IMR-90 (cell line): ENCODE measurements around the gene IL15RA.

Source experiments
- BHLHE40 ChIP-seq: fragments of 150-350 bp; IDR thresholded peaks from 2 replicates; pipeline ENCODE4 v1.6.1; 2016; ENCODE audit warnings: mild to moderate bottlenecking, low read depth, low read length
- CHD1 ChIP-seq: IDR thresholded peaks from 2 replicates; pipeline ENCODE4 v1.6.1; 2012; ENCODE audit warnings: low read depth, low read length, improper control_type of control experiment
- FOS ChIP-seq: fragments of 150-350 bp; IDR thresholded peaks from 2 replicates; pipeline ENCODE4 v1.6.1; 2016; ENCODE audit warnings: low read depth, low read length
- POLR2A ChIP-seq: IDR thresholded peaks from 2 replicates; pipeline ENCODE4 v1.6.1; 2012; ENCODE audit warnings: mild to moderate bottlenecking, low read depth, low read length
- RCOR1 ChIP-seq: IDR thresholded peaks from 2 replicates; pipeline ENCODE4 v1.6.1; 2012; ENCODE audit warnings: mild to moderate bottlenecking, low read length, improper control_type of control experiment; ENCODE audit not compliant: insufficient replicate concordance
- TF ChIP-seq, protein P1 (sequence below): conservative IDR thresholded peaks from 2 replicates; pipeline ENCODE4 v1.5.1; 2012; ENCODE audit warnings: mild to moderate bottlenecking, low read depth, low read length, improper control_type of control experiment

DNA sequence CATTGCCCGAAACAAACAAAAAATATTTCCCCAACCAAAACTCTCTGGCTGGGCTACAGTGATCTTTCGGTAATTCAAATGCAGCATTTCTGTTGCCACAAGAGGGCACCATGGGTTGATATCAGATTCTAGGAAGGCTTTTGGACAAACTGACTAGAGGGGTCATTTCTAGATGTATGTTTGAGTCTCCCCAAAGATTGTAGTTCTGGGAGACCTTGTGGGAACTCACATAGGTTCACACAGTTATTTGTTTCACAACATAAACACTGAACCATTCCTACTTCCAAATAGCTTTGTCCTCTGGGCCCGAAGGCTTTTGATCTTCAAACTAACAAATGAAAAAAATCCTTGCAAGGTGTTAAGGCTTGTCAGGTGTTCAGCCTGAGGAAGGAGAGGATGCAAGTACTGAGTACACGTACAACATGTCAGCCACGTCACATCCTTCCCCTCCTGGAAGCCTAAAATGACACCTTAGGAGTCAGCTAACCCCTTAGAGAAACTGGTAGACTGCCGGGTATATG is 37.0 kb upstream of the IL15RA start:
- TF ChIP-seq, protein P1, sequence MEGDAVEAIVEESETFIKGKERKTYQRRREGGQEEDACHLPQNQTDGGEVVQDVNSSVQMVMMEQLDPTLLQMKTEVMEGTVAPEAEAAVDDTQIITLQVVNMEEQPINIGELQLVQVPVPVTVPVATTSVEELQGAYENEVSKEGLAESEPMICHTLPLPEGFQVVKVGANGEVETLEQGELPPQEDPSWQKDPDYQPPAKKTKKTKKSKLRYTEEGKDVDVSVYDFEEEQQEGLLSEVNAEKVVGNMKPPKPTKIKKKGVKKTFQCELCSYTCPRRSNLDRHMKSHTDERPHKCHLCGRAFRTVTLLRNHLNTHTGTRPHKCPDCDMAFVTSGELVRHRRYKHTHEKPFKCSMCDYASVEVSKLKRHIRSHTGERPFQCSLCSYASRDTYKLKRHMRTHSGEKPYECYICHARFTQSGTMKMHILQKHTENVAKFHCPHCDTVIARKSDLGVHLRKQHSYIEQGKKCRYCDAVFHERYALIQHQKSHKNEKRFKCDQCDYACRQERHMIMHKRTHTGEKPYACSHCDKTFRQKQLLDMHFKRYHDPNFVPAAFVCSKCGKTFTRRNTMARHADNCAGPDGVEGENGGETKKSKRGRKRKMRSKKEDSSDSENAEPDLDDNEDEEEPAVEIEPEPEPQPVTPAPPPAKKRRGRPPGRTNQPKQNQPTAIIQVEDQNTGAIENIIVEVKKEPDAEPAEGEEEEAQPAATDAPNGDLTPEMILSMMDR, result peak; percentile 68
- no peak for TF ChIP-seq FOS
- no peak for TF ChIP-seq BHLHE40
- no peak for TF ChIP-seq CHD1
- no peak for TF ChIP-seq RCOR1
- TF ChIP-seq POLR2A, result no peak
